Left renal pelvis (tissue), 4 donors: ENCODE data around the gene RFT1. TPM values are rescaled to one million over a fixed set of nuclear protein-coding genes. Genes with fewer than 3 reads are reported as not detected.

ENCODE experiments used
- DNase-seq, 4 donors: peaks; one replicate each; pipeline ENCODE4 v3.0.0-alpha.2; 2013; ENCODE audit warnings: low read depth in 4 of 4, low spot score in 3 of 4
- polyA plus RNA-seq, 4 donors: library from polyadenylated mRNA; unstranded; fragments of 120-200 nt; gene quantifications; one replicate each; pipeline ENCODE4 v1.2.1, GENCODE V29; 2013; ENCODE audit not compliant: insufficient read length in 4 of 4

Gene RFT1
- polyA plus RNA-seq, result 10 to 100 TPM; 19.3 to 30.3 (median 25.6) TPM

- peak; percentile 85 to 94 (median 92) for DNase-seq
These were observed at the start of gene RFT1 for GRCh38 chr3:53130179-53131061. Gene RFT1, minus strand, starts transcription at chr3:53130435. Its CDS starts 35 bp downstream, at chr3:53130400.

- no peak for DNase-seq
These were observed 49.3 kb upstream of the RFT1 start for GRCh38 chr3:53179580-53179979.

GRCh38 chr3:53178246-53178645 is 48.0 kb upstream of the RFT1 start:
- no peak for DNase-seq

- no peak for DNase-seq
These were observed 45.6 kb upstream of the RFT1 start for GRCh38 chr3:53175613-53176540.

GRCh38 chr3:53174346-53175250 is 44.4 kb upstream of the RFT1 start:
- DNase-seq, result no peak

GRCh38 chr3:53173107-53173506 is 42.9 kb upstream of the RFT1 start:
- no peak for DNase-seq

GRCh38 chr3:53171827-53172505 is 41.7 kb upstream of the RFT1 start:
- no peak for DNase-seq

GRCh38 chr3:53171064-53171418 is 40.8 kb upstream of the RFT1 start:
- DNase-seq, result no peak

- no peak for DNase-seq
These were observed 40.3 kb upstream of the RFT1 start for GRCh38 chr3:53170325-53171063.

- DNase-seq, result no peak
These were observed 39.6 kb upstream of the RFT1 start for GRCh38 chr3:53169832-53170324.

- no peak for DNase-seq
These were observed 39.0 kb upstream of the RFT1 start for GRCh38 chr3:53169045-53169831.

GRCh38 chr3:53168175-53168923 is 38.1 kb upstream of the RFT1 start:
- DNase-seq, result no peak

- no peak for DNase-seq
These were observed 37.4 kb upstream of the RFT1 start for GRCh38 chr3:53167418-53168174.

GRCh38 chr3:53166781-53167291 is 36.6 kb upstream of the RFT1 start:
- DNase-seq, result no peak

GRCh38 chr3:53166206-53166605 is 36.0 kb upstream of the RFT1 start:
- no peak for DNase-seq

- no peak for DNase-seq
These were observed 34.7 kb upstream of the RFT1 start for GRCh38 chr3:53164911-53165310.
